ENCODE measurements around the gene C1QTNF6.

C1QTNF6 gene

GRCh38 chr22:37162221-37163095, 25.6 kb downstream of the C1QTNF6 start:
- DNase-seq (ENCODE audit: low read depth): no peak

- DNase-seq (ENCODE audit: low read depth): no peak
These were observed 26.6 kb downstream of the C1QTNF6 start for GRCh38 chr22:37161443-37161842.

GRCh38 chr22:37160027-37160426, 28.0 kb downstream of the C1QTNF6 start:
- no peak for DNase-seq (ENCODE audit: low read depth)

GRCh38 chr22:37158963-37159290, 29.1 kb downstream of the C1QTNF6 start:
- no peak for DNase-seq (ENCODE audit: low read depth)

- DNase-seq (ENCODE audit: low read depth): no peak
These were observed 30.3 kb downstream of the C1QTNF6 start for GRCh38 chr22:37157516-37158285.

DNA sequence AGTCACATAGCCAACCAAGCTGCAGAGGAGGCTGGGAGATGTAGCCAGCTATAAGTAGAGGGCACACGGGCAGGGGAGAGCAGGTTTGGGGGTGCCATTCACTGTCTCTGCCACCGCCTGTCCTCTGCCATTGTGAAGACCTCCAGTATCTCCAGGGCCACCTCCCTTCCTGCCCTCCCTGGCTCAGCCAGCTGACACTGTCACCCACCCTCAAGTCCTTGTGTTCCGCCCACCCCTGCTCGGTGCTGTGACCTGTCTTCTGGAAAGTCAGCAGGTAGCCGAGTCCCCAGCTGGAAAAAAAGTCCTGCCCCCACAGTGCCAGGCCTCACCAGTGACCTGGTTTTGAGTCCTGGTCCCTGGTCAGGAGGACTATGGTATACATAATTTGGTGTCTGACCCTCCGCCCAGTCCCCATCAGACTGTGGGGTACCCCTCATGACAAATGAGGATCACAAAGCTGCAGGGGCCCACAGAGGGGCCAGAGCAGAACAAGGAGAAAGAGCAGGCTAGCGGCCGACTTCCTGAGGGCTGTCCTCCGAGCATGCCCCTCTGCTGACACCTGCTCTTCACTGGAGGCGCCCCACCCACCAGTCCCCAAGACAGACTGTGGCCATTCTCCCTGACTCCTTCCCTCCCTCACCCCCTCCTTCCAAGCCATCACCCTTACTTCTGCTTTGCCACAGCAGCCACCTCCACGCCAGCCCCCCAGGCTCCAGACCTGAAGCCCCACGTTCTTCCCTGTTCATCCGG, 31.2 kb downstream of the C1QTNF6 start:
- DNase-seq (ENCODE audit: low read depth): no peak

DNA sequence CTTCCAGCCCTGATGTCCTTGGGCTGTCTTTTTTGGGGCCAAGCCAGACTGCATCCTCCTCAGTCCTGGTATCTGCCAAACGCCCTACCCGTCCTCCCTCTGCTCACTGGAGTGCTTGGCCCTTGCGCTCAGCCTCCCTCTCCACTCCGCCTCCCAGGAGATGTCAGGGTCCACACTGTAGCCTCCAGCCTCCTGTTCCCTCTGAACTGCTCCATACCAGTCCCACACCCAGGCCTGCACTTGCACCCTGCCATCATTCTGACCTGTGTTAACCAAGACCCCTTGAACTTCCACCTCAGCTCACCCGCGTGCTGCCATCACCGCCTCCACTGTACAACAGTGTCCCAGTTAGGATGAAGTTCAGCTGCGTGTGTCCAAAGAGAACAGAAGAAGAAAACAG, 32.1 kb downstream of the C1QTNF6 start:
- DNase-seq (ENCODE audit: low read depth): no peak

- no peak for DNase-seq (ENCODE audit: low read depth)
These were observed 32.9 kb downstream of the C1QTNF6 start for GRCh38 chr22:37154925-37155712.

DNA sequence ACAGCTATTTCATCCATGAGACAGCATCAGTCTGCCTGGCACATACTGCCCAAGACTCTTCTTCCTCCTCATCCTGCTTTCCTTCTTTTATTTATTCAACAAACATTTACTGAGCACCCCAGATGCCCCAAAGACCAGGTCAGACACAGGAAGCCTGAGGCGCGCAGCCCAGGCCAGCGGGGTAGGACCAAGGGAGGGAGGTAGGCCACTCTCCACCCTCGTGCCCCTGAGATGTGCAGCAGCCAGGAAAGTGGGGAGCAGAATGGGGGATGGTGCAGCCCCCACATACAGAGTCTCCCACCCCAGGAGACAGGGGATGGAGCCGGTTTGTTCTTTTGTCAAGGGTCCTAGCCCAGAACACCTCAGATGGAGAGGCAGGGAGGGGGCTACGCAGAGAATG, 34.1 kb downstream of the C1QTNF6 start:
- DNase-seq (ENCODE audit: low read depth): no peak

GRCh38 chr22:37151401-37151800, 36.6 kb downstream of the C1QTNF6 start:
- DNase-seq (ENCODE audit: low read depth): no peak

GRCh38 chr22:37150701-37151100, 37.3 kb downstream of the C1QTNF6 start:
- DNase-seq (ENCODE audit: low read depth): no peak

DNA sequence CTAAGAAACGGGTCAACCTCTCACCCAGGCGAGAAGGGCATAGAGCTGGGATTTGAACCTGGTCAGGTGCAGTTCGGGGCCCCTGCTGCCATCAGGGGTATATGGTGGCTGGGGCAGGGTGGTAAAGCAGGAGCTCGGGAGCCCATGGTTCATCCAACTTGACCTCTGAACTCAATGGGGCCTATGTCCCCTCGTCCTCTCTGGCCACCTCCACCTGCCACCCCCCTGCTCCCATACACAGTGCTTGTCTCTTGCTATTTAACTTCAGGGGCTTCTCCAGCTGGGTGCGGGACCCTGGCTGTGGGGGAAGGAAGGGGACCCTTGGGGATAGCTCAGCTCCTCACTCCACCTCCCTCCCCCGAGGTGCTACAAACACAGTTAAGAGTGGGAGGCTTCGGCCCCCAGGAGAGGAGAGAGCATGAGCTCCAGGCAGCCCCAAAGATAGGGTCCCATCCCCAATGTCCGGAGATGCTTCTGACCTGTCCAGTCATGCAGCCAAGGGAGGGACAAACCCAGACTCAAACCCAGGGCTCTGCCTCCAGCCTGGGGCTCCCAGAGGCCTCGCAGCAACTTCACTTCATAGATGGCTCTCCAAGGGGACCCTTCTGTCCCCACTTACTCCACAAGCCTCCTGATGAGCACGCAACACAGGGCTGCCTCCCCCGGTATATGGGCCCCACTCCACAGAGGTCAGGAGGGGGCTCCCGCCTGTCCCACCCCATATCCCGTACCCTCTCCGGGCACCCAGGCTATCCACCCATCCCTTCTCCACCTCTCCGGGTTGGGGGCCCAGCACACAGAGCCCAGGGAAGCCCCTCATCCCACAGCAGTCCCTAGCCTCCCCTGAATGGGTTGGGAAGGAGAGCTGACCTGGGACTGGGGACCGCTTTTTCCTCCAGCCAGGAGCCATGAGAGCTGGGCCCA, 39.0 kb downstream of the C1QTNF6 start:
- no peak for DNase-seq (ENCODE audit: low read depth)

GRCh38 chr22:37148031-37148651, 39.9 kb downstream of the C1QTNF6 start:
- DNase-seq (ENCODE audit: low read depth): no peak

DNA sequence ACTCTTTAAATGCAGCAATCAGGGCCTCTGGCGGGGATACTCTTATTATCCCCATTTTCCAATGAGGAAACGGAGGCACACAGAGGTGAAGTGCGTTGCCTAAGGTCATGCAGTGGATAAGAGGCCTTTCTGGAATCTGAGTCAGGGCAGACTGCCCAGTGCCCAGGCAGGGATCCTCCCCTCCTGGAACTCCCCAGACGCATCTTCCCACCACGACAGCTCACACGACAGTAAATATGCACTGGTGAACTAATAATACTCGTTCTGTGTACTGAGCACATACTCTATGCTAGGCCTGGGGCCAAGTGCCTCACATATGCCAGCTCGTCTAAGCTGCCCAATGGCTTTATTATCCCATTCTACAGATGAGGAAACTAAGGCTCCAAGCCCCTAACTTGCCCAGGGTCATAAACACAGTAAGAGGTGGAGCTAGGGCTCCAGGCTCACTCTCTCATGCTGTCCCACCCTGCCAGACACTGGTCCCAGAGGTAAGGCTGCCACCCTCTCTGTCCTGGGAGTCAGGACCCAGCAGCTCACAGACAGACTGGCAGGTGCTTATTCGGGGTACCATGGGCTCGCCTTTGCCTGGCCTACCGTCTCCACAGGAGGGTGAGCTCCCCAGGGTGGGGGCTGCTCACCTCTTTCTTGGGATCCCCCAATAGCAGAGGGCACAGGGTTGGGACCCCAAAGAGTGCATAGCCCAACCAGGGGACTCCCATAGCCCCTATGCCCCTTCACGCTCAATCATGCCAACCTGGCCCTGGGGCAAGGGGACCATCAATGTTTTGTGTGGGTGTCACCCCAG, 40.7 kb downstream of the C1QTNF6 start:
- DNase-seq (ENCODE audit: low read depth): no peak

DNA sequence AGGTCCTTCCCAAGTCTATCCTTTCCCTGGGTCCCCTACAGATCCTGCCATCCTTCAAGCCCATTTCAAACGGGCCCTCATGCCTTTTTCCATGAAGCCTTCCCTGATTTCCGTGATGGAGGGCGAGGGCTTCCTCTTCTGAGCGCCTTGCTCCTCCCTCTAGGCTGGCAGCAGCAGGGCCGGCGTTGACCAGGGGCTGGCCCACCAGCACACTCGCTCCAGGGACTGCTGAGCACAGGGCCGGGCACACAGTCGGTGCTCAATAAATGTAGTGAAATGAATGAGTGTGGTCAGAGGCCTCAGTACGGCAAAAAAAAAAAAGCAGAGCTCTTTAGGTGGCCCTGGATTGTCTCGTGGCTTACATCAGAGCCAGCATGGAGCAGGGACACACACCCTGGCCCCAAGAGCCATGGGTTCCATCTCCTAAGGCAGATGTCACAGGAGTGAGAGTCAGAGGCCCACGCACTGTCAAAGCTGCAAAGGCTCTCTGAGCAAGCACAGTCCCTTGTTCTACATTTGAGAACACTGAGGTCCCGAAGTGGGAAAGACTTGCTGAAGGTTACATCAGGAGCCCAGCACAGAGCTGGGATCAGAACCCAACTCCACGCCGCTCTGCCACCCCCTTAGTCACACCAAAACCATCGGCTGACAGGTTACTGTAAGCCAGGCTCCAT, 41.4 kb downstream of the C1QTNF6 start:
- DNase-seq (ENCODE audit: low read depth): no peak

DNA sequence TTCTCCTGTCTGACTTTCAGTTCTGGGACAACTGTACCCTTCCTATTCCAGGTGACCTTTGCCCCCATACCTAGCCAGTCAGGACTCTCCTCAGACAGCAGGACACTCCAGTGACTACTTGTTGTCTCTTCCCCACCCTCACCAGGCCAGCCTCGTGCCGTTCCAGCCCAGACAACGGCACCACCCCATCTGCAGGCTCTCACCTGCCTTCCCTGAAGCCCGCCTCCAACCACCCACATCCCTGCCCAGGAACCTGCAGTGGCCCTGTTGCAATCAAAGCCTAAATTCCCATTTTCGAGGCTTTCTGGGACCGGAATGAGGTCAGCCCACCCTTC, 42.0 kb downstream of the C1QTNF6 start:
- DNase-seq (ENCODE audit: low read depth): no peak

DNA sequence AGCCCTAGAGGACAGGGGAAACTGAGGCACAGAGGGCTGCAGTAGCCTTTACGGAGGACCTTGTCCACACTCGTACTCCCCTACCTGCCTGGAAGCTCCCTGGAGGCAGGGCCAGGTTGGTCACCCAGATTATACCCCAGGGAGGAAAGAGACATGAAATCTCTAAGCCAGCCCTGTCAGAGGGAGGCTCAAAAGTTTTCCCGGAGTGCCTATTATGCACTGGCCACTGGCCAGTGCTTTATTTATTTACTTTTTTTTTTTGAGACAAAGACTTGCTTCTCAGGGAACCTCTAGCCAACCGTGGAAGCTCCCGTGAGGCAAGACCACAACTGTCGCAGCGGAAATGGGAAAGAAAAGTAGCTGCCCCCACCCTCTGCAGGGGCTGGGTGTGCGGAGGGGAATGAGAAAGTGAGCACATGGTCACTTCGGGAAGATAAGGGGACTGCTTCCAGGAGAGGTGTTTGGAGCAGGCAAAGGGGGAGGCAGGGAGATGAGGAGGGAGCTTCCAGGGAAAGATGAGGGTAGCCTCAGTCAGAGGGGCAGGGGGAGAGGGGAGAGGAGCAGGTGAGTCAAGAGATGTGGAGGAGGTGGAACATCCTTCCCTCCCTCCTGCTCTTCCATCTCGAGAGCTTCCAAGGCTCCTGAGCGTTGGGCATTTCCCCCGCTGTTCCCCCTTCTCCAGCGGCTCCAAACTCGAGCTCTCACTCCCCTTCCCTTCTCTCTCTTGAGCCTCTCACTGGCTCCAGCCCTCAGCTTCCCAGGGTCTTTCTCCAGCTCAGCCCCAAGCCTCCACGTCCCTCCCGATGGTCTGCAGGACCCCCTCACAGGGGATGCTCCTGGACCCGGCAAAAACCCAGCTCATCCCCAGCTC, 42.6 kb downstream of the C1QTNF6 start:
- no peak for DNase-seq (ENCODE audit: low read depth)

DNA sequence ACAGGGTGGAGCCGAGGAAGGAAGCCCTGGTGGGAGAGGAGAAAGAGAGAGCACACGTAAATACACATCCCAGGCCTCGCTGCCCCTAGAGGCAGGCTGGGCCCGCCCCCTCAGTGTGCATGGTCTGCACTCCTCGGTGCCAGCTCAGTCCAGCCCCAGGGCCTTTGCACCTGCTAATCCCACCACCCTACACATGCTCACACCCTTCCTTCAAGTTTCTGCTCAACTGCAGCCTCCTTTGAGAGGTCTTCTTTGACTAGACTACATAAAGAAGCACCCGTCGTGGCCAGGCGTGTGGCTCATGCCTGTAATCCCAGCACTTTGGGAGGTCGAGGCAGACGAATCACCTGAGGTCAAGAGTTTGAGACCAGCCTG, 43.9 kb downstream of the C1QTNF6 start:
- DNase-seq (ENCODE audit: low read depth): no peak

Measured in stimulated activated CD8-positive, alpha-beta memory T cell treated with anti-CD3 and anti-CD28 coated beads, Interleukin-7, amount 100 ng/mL, for 24 hours (primary cell).